Esophagus squamous epithelium (tissue), 5 donors: Measurements from ENCODE around the gene LRCOL1. TPM values are rescaled to one million over a fixed set of nuclear protein-coding genes. Genes with fewer than 3 reads are reported as not detected.

ENCODE experiments used
- DNase-seq: peaks from one replicate; lab custom pipeline; 2025; lab: John Stamatoyannopoulos, UW
- H3K27ac ChIP-seq, 4 donors: fragments of 200-600 bp; sonication (generic); one replicate each; pipeline ENCODE4 v1.5.1; 2016 to 2019; ENCODE audit warnings: mild to moderate bottlenecking in 1 of 4
- H3K27me3 ChIP-seq, 4 donors: fragments of 200-600 bp; sonication (generic); 1 replicate in 3 of 4; 2 replicates in 1 of 4; pipeline versions ENCODE4 v1.5.1 to v1.6.0; 2017 to 2021; ENCODE audit warnings: antibody characterized with exemption in 1 of 4
- H3K36me3 ChIP-seq, 3 donors: fragments of 200-600 bp; sonication (generic); one replicate each; pipeline ENCODE4 v1.5.1; 2016 to 2019
- H3K4me1 ChIP-seq, 3 donors: fragments of 200-600 bp; sonication (generic); one replicate each; pipeline ENCODE4 v1.5.1; 2017 to 2019
- H3K4me3 ChIP-seq, 4 donors: fragments of 200-600 bp; sonication (generic); 1 replicate in 3 of 4; 2 replicates in 1 of 4; pipeline ENCODE4 v1.5.1; 2016 to 2019; ENCODE audit warnings: mild to moderate bottlenecking in 2 of 4, moderate library complexity in 1 of 4
- H3K9me3 ChIP-seq, 3 donors: fragments of 200-600 bp; sonication (generic); one replicate each; pipeline ENCODE4 v1.5.1; 2016 to 2019
- POLR2A ChIP-seq, 4 donors: fragments of 450-650 bp; IDR thresholded peaks; one replicate each; pipeline ENCODE4 v1.6.1; 2017; ENCODE audit warnings: antibody characterized with exemption in 4 of 4, mild to moderate bottlenecking in 4 of 4, moderate library complexity in 3 of 4
- WGBS, 2 donors: methylation state at CpG; one replicate each; pipeline ENCODE4 v1.1.5; 2018; 5-methylcytosine and 5-hydroxymethylcytosine counted together
- intact Hi-C: fragments of 100-400 bp; cut with DNase I; formaldehyde crosslinking; loops from one replicate; pipeline ENCODE4 v1.15.0; 2022
- total RNA-seq, 4 donors: library from RNA; depleted of rRNA; stranded (reverse); fragments of >200 nt; gene quantifications; one replicate each; pipeline ENCODE4 v1.1.0, GENCODE V29; 2016
- TF ChIP-seq, protein P1 (sequence below), 6 experiments: fragments of 450-650 bp in 4 of 6; fragments of 200-600 bp in 2 of 6; sonication (generic) in 2 of 6; IDR thresholded peaks; one replicate each; pipeline ENCODE4 v1.5.1; 2016 to 2019; ENCODE audit warnings: antibody characterized with exemption in 6 of 6, mild to moderate bottlenecking in 4 of 6, moderate library complexity in 4 of 6
- donor health status: DM: yes; HTN: yes; CAD: no.

LRCOL1 gene
- total RNA-seq, 4 donors from 2014 or later: 1.5 TPM; not detected in 3

DNA sequence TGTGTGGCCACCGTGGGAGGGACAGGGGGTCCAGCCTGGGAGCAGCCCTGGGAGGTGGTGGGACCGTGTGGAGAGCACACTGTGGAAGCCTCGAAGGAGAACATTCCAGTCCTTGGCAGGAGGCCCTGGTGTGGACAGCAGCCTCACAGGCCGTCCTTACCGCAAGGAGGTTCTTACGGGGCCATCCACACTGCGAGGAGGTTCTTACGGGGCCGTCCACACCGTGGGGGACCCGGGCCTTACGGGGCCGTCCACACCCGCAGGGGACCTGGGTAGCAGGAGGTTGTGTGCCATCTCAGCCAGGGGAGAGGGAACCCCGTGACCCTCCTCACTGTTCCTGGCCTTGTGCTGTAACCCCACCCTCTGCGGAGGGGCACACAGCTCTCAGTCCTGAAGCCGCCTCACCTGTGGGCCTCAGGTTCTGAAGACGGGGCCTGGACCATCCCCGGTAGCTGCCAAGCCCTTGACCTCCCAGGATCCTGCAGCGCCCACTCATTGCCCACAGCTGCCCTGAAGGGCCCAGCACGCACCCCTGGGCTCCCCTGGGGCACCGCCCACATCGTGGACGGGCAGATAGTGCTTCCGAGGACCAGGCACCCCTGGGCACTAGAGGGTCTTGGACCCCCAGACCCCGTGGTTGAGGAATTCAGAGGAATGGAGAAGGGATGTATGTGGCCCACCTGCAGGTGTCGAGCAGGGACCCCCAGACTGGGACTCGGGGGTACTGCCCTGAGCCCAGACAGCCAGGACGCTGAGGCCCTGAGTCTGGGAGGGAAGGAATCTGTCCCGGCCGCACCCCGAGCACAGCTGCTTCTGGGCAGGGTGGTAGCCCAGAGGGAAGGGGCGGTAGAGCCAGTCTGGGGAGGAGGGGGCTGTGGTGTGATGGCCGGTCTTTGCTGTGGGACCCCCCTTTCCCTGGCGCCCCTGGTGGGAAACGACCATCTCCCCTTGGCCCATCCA lies 37.3 kb downstream of the LRCOL1 start:
- 90% methylated on average over 2 of the region's 36 CpGs; no CpG with 5 or more reads in 1 of the 2 donors for WGBS, 2 donors
- H3K27me3 ChIP-seq: no peaks in the 10 kb centered on the region
- DNase-seq: no peak
- no peak overlapping the region for H3K4me3 ChIP-seq
- peaks cover 10 to 95% (median 13%) of the 10 kb centered on the region in 3 donors for H3K36me3 ChIP-seq
- no peak overlapping the region for H3K27ac ChIP-seq
- intact Hi-C loops: no loop called here
- TF ChIP-seq, protein P1, sequence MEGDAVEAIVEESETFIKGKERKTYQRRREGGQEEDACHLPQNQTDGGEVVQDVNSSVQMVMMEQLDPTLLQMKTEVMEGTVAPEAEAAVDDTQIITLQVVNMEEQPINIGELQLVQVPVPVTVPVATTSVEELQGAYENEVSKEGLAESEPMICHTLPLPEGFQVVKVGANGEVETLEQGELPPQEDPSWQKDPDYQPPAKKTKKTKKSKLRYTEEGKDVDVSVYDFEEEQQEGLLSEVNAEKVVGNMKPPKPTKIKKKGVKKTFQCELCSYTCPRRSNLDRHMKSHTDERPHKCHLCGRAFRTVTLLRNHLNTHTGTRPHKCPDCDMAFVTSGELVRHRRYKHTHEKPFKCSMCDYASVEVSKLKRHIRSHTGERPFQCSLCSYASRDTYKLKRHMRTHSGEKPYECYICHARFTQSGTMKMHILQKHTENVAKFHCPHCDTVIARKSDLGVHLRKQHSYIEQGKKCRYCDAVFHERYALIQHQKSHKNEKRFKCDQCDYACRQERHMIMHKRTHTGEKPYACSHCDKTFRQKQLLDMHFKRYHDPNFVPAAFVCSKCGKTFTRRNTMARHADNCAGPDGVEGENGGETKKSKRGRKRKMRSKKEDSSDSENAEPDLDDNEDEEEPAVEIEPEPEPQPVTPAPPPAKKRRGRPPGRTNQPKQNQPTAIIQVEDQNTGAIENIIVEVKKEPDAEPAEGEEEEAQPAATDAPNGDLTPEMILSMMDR (IDR thresholded peaks at IDR 0.05): no peak
- no peak for TF ChIP-seq POLR2A (IDR thresholded peaks at IDR 0.05)
- H3K4me1 ChIP-seq: no peaks in the 10 kb centered on the region
- H3K9me3 ChIP-seq: no peaks in the 10 kb centered on the region

- no peaks in the 10 kb centered on the region for H3K4me1 ChIP-seq
- H3K9me3 ChIP-seq: no peaks in the 10 kb centered on the region
- H3K4me3 ChIP-seq: no peak overlapping the region
- H3K27me3 ChIP-seq: no peaks in the 10 kb centered on the region
- intact Hi-C loops: no loop called here
- TF ChIP-seq POLR2A (IDR thresholded peaks at IDR 0.05): no peak
- TF ChIP-seq, protein P1 (IDR thresholded peaks at IDR 0.05): no peak
- peaks cover 10 to 95% (median 11%) of the 10 kb centered on the region in 3 donors for H3K36me3 ChIP-seq
- no peak overlapping the region for H3K27ac ChIP-seq
- no peak for DNase-seq
- WGBS, 2 donors: 60 to 81% methylated on average over 2 to 19 of the region's 26 CpGs
These were observed 38.3 kb downstream of the LRCOL1 start for GRCh38 chr12:132572106-132572505.

DNA sequence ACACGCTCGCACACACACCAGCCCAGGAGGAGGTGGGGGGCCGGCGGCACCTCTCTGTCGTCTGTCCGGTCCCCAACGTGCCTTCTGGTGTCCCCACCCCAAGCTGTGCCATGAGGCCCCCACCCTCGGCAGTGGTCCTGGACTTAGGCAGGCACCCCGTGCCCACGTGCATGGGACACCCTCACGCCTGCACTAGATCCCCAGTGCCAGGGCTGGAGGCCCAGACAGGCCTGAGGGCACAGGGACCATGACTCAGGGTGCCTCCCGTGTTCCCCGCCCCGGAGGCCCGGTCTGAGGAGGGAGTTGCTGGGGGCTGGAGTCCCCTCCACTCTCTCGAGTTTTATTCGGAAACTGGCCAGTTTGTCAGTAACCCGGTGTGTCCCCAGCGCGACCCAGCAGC lies 38.8 kb downstream of the LRCOL1 start:
- no peak for DNase-seq
- WGBS, 2 donors: 73 to 75% methylated on average over 3 to 4 of the region's 20 CpGs
- Histone ChIP-seq H3K9me3 (no peaks in the 10 kb centered on the region), H3K36me3 (peaks cover 6 to 95% (median 6%) of the 10 kb centered on the region in 3 donors), H3K4me3 (no peak overlapping the region), H3K27me3 (no peaks in the 10 kb centered on the region), H3K4me1 (no peaks in the 10 kb centered on the region), H3K27ac (no peak overlapping the region)
- intact Hi-C loops: no loop called here
- no peak for TF ChIP-seq POLR2A (IDR thresholded peaks at IDR 0.05)
- TF ChIP-seq, protein P1 (IDR thresholded peaks at IDR 0.05): no peak

- intact Hi-C loops: no loop called here
- Histone ChIP-seq H3K9me3 (no peaks in the 10 kb centered on the region), H3K4me1 (no peaks in the 10 kb centered on the region), H3K36me3 (peaks cover 3 to 92% (median 4%) of the 10 kb centered on the region in 3 donors), H3K27me3 (no peaks in the 10 kb centered on the region), H3K4me3 (no peak overlapping the region), H3K27ac (no peak overlapping the region)
- TF ChIP-seq, protein P1 (IDR thresholded peaks at IDR 0.05): no peak
- no peak for TF ChIP-seq POLR2A (IDR thresholded peaks at IDR 0.05)
- WGBS, 2 donors: 89 to 93% methylated on average over 16 to 23 of the region's 27 CpGs
- no peak for DNase-seq
These were observed 39.3 kb downstream of the LRCOL1 start for GRCh38 chr12:132571051-132571450.

- no peak overlapping the region for H3K27ac ChIP-seq
- intact Hi-C loops: no loop called here
- H3K4me3 ChIP-seq: no peak overlapping the region
- H3K27me3 ChIP-seq: no peaks in the 10 kb centered on the region
- peaks cover 3 to 92% (median 4%) of the 10 kb centered on the region in 3 donors for H3K36me3 ChIP-seq
- 100% methylated on average over 1 of the region's 26 CpGs; no CpG with 5 or more reads in 1 of the 2 donors for WGBS, 2 donors
- no peak for DNase-seq
- H3K4me1 ChIP-seq: no peaks in the 10 kb centered on the region
- H3K9me3 ChIP-seq: no peaks in the 10 kb centered on the region
- TF ChIP-seq, protein P1 (IDR thresholded peaks at IDR 0.05): no peak
- no peak for TF ChIP-seq POLR2A (IDR thresholded peaks at IDR 0.05)
These were observed 39.7 kb downstream of the LRCOL1 start for GRCh38 chr12:132570635-132571034.
